ENCODE data around the gene ACBD6.

The ACBD6 gene

GRCh38 chr1:180369061-180369460 lies 133.3 kb downstream of the ACBD6 start:
- POLR2A ChIA-PET = no interaction called here
- CTCF ChIA-PET = interaction anchor here (0.6 kb wide), 1 partner anchor 14 kb away, joined by 3 read pairs; no protein-coding TSS in a partner anchor
- Histone ChIP-seq H3K27ac (ENCODE audit: extremely low read depth, low read depth, low read length) (no peak overlapping the region), H3K36me3 (ENCODE audit: control insufficient read depth in 2 of 2, insufficient read depth in 1 of 2, low read length in 2 of 2) (no peaks in the 10 kb centered on the region), H3K4me3 (ENCODE audit: low read depth, low read length) (no peak overlapping the region), H3K4me1 (ENCODE audit: control insufficient read depth, insufficient read depth, low read length) (no peaks in the 10 kb centered on the region; the same call in 1 of the 2 replicates), H3K9me3 (ENCODE audit: control insufficient read depth, insufficient read depth, low read depth, low read length) (no peaks in the 10 kb centered on the region)
- TF ChIP-seq HOXC10 (CRISPR knock-in tag; IDR thresholded peaks at IDR 0.05) = no peak
- TF ChIP-seq GLI4 (tag by site-specific recombination; IDR thresholded peaks at IDR 0.05) = no peak
- no peak for TF ChIP-seq ZNF184 (tag by site-specific recombination; IDR thresholded peaks at IDR 0.05)
- no peak for TF ChIP-seq GLIS1 (tag by site-specific recombination; IDR thresholded peaks at IDR 0.05)
- TF ChIP-seq, protein P1, sequence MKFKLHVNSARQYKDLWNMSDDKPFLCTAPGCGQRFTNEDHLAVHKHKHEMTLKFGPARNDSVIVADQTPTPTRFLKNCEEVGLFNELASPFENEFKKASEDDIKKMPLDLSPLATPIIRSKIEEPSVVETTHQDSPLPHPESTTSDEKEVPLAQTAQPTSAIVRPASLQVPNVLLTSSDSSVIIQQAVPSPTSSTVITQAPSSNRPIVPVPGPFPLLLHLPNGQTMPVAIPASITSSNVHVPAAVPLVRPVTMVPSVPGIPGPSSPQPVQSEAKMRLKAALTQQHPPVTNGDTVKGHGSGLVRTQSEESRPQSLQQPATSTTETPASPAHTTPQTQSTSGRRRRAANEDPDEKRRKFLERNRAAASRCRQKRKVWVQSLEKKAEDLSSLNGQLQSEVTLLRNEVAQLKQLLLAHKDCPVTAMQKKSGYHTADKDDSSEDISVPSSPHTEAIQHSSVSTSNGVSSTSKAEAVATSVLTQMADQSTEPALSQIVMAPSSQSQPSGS (tag by site-specific recombination; IDR thresholded peaks at IDR 0.05; ENCODE audit: low read depth) = no peak
- TF ChIP-seq ZNF621 (tag by site-specific recombination; IDR thresholded peaks at IDR 0.05) = no peak
- TF ChIP-seq ZNF2 (tag by site-specific recombination; IDR thresholded peaks at IDR 0.05) = no peak

DNA sequence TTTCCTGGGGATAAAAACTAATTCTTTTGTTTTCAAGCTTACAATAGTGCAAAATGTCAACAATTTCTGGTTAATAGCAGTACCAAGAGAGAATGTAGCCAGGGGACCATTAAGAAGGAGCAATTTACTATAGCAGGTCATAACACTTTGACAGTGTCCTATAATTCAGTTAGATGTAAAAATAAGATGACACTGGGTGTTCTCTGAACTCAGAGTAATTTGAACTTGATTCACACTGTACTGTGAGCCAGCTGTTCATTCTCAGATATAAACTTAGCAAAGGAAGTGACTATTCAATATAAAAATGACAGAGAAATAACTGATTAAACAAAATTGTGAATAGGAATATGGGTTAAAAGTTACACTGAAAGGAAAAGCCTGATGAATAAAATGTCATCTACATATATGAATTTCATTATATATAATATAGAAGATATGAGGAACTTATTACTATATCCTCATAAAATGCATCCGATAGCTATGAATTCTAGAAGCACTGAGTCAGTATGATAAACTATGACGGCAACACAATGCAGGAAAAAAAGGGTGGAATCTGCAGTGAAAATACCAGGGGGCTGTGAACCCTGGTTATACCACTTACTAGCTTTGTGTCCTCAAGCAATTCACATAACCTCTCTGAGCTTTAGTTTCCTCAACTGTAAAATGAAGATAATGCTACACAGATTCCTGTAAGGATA lies 135.9 kb downstream of the ACBD6 start:
- TF ChIP-seq ZNF776 (tag by site-specific recombination; IDR thresholded peaks at IDR 0.05; ENCODE audit: borderline replicate concordance) = no peak
- TF ChIP-seq, protein P2, sequence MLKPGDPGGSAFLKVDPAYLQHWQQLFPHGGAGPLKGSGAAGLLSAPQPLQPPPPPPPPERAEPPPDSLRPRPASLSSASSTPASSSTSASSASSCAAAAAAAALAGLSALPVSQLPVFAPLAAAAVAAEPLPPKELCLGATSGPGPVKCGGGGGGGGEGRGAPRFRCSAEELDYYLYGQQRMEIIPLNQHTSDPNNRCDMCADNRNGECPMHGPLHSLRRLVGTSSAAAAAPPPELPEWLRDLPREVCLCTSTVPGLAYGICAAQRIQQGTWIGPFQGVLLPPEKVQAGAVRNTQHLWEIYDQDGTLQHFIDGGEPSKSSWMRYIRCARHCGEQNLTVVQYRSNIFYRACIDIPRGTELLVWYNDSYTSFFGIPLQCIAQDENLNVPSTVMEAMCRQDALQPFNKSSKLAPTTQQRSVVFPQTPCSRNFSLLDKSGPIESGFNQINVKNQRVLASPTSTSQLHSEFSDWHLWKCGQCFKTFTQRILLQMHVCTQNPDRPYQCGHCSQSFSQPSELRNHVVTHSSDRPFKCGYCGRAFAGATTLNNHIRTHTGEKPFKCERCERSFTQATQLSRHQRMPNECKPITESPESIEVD (tag by site-specific recombination; IDR thresholded peaks at IDR 0.05) = 0 out of 2 replicates have a peak, but pooled peaks have one; percentile 11
- CTCF ChIA-PET = interaction anchor here (0.9 to 1.3 kb wide), 2 partner anchors 13 to 179 kb away, joined by 3 to 4 read pairs; no protein-coding TSS in a partner anchor
- Histone ChIP-seq H3K27ac (ENCODE audit: extremely low read depth, low read depth, low read length) (no peak overlapping the region), H3K9me3 (ENCODE audit: control insufficient read depth, insufficient read depth, low read depth, low read length) (no peaks in the 10 kb centered on the region), H3K4me3 (ENCODE audit: low read depth, low read length) (no peak overlapping the region), H3K4me1 (ENCODE audit: control insufficient read depth, insufficient read depth, low read length) (no peaks in the 10 kb centered on the region; the same call in 1 of the 2 replicates), H3K36me3 (ENCODE audit: control insufficient read depth in 2 of 2, insufficient read depth in 1 of 2, low read length in 2 of 2) (no peaks in the 10 kb centered on the region)
- POLR2A ChIA-PET = no interaction called here

- H3K27ac ChIP-seq (ENCODE audit: extremely low read depth, low read depth, low read length) = no peak overlapping the region
- 0 out of 2 replicates have a peak, but pooled peaks have one; percentile 20 for TF ChIP-seq ZNF654 (tag by site-specific recombination; IDR thresholded peaks at IDR 0.05; ENCODE audit: low read depth)
- no peak for TF ChIP-seq ZNF26 (tag by site-specific recombination; IDR thresholded peaks at IDR 0.05)
- ChIA-PET POLR2A (no interaction called here), CTCF (interaction anchor here (0.6 kb wide), 1 partner anchor 152 kb away, joined by 3 read pairs; no protein-coding TSS in a partner anchor)
- H3K36me3 ChIP-seq (ENCODE audit: control insufficient read depth in 2 of 2, insufficient read depth in 1 of 2, low read length in 2 of 2) = no peaks in the 10 kb centered on the region
- H3K9me3 ChIP-seq (ENCODE audit: control insufficient read depth, insufficient read depth, low read depth, low read length) = no peaks in the 10 kb centered on the region
- H3K4me1 ChIP-seq (ENCODE audit: control insufficient read depth, insufficient read depth, low read length) = peaks cover 8% of the 10 kb centered on the region
- no peak overlapping the region for H3K4me3 ChIP-seq (ENCODE audit: low read depth, low read length)
Observed at GRCh38 chr1:180365039-180365438, 137.3 kb downstream of the ACBD6 start.

All from HEK293 (cell line).